GM12892 (cell line): Measurements from ENCODE around the gene PHACTR4.
"Not testable (repeated sequence)": the region's sequence is repeated elsewhere in the genome, so short reads cannot be mapped to it uniquely, and the experiment has no call there.

Experiments
- DNase-seq: peaks from one replicate; pipeline ENCODE4 v3.0.0; 2011; ENCODE audit not compliant: insufficient read length
- FAIRE-seq: peaks from 2 replicates; lab custom pipeline; 2011; peaks lifted over from hg19 to GRCh38; lab: Jason Lieb, UNC
- POLR2A ChIP-seq: IDR thresholded peaks from 2 replicates; pipeline ENCODE4 v1.6.1; 2011; ENCODE audit warnings: low read depth, low read length, control low read depth
- POLR2AphosphoS5 ChIP-seq: IDR thresholded peaks from 2 replicates; pipeline ENCODE4 v1.6.1; 2011; ENCODE audit warnings: low read depth, low read length, control low read depth
- TAF1 ChIP-seq: IDR thresholded peaks from 2 replicates; pipeline ENCODE4 v1.6.1; 2011; ENCODE audit warnings: low read depth, mild to moderate bottlenecking, control low read depth, low read length, borderline replicate concordance

Gene PHACTR4

DNA sequence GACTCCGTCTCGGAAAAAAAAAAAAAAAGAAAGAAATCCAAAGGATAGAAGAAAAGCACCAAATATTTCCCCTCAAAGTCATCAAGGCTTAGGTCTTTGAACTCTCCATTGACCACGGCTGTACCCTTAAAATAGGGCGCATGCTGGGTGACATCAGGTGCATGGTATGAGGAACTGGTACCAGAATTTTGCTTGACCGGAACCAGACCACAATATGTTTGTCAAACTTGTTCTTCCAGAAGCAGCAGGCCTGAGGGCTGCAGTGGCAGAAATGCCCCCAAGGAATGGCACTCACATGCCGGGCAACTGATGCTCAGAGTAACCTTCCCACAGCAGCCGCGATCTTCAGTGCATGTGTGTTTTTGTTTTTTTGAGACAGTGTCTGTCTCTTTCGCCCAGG lies 157.3 kb downstream of the PHACTR4 start:
- FAIRE-seq, result no peak
- no peak for DNase-seq

DNA sequence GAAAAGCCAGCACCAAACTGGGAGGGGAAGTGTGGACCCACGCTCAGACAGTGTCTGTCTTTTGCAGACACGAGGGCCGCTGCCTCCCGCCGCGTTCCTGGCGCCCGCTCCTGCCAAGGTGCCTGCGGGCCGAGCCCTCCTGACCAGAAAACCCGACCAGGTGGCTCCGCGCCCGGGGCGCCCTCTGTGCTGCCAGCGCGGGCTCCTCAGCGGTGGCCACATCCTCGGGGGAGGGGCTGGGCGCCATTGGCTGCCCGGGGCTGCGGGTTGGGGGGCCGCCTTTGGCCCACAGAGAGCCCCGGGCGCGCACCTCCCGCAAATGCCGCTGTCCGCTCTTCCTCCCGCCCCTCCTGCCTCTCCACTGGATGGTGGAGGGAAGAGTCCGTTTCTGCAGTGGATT lies 160.9 kb downstream of the PHACTR4 start:
- TF ChIP-seq POLR2A (no peak), TAF1 (no peak), POLR2AphosphoS5 (no peak)
- FAIRE-seq, result no peak
- no peak for DNase-seq

More for the DNA sequence above, 157.3 kb downstream of the PHACTR4 start:
- TF ChIP-seq TAF1 (no peak), POLR2A (no peak), POLR2AphosphoS5 (no peak)

DNA sequence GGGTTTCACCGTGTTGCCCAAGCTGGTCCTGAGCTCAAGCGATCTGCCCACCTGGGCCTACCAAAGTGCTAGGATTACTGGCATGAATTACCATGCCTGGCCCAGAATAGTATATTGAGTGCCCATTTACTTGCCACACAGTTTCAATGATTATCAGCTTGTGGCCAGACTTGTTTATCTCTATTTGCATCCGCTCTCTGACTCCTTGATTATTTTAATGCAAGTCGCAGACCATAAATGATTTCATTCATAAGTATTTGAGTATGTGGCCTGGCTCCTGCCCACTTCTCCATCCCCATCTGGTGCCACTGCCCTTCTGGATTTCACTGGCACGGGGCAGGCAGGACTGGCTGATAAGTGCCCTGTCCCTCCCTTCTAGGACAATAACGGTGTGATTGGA lies 165.1 kb downstream of the PHACTR4 start:
- DNase-seq (no peak), FAIRE-seq (no peak)
- TF ChIP-seq POLR2A (no peak), TAF1 (no peak), POLR2AphosphoS5 (no peak)

DNA sequence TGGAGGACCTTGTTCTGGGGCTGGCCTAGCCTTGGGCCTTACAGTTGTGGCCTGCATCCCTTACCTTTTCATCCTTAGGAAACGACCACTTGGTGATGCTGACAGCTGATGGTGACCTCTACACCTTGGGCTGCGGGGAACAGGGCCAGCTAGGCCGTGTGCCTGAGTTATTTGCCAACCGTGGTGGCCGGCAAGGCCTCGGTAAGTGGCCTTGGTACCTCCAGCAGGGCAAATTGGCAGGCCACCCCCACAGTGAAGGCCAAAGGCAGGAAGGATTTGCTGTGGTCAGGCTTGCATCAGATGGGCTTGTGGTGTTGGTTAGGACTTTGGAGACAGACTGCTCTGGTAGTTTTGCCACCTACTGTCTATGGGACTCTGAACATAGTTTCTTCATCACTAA lies 165.6 kb downstream of the PHACTR4 start:
- FAIRE-seq (no peak), DNase-seq (no peak)
- no peak for TF ChIP-seq TAF1
- no peak for TF ChIP-seq POLR2A
- TF ChIP-seq POLR2AphosphoS5, result no peak

DNA sequence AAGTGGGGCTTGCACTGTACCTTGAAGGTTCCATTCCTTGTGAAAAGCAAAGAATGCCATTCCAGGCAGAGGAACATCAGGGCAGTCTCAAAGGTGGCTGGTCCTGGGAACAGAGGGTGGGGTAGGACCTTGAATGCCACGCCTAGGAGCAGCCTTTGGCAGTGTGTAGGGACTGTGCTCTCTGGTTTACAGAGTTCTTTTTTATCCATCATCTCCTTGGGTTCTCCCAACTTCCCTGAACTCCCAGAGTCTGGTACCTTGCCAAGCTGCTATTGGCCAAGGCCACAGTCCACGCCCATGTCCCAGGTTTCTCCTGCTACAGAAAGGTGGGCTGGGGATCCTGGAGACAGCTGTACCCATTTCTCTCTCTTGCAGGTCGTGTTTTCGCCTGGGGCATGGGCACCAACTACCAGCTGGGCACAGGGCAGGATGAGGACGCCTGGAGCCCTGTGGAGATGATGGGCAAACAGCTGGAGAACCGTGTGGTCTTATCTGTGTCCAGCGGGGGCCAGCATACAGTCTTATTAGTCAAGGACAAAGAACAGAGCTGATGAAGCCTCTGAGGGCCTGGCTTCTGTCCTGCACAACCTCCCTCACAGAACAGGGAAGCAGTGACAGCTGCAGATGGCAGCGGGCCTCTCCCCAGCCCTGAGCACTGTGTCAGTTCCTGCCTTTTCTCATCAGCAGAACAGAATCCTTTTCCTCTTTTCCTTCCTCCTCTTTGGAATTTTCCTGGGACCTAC lies 168.1 kb downstream of the PHACTR4 start:
- DNase-seq, result no peak
- FAIRE-seq, result no peak
- no peak for TF ChIP-seq TAF1
- no peak for TF ChIP-seq POLR2A
- TF ChIP-seq POLR2AphosphoS5, result no peak

DNA sequence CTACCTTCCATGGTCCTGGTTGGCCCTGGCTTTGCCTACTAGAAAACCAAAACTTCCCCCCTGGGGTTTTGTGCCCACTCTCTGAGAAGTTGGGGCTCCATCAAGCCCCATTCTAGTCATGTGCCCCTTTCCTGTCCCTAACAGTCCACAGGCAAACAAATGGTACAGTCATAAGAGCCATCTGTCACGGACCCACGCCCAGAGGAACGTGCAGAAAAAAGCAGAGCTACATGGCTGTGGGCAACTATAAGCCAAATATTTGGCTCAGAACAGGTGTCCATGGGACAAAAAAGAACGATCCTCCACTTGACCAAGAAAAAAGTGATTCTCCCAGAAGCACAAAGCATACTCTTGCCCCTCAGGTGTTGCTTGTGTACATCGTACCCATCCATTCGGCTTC lies 168.7 kb downstream of the PHACTR4 start:
- FAIRE-seq, result no peak
- no peak for TF ChIP-seq POLR2A
- no peak for TF ChIP-seq POLR2AphosphoS5
- no peak for TF ChIP-seq TAF1
- no peak for DNase-seq

DNA sequence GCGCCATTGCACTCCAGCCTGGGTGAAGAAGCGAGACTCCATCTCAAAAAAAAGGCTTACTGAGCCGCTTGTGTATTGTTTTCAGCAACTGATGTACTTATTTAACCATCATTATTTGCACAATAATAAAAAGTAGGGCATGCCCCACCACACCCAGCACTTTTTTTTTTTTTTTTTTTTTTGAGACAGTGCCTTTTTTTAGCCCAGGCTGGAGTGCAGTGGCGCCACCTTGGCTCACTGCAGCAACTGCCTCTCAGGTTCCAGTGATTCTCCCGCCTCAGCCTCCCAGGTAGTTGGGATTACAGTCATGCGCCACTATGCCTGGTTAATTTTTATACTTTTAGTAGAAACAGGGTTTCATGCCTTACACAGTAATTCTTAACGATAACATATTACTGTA lies 171.1 kb downstream of the PHACTR4 start:
- TF ChIP-seq POLR2AphosphoS5, result no peak
- no peak for TF ChIP-seq POLR2A
- TF ChIP-seq TAF1, result no peak
- no peak for FAIRE-seq
- no peak for DNase-seq

DNA sequence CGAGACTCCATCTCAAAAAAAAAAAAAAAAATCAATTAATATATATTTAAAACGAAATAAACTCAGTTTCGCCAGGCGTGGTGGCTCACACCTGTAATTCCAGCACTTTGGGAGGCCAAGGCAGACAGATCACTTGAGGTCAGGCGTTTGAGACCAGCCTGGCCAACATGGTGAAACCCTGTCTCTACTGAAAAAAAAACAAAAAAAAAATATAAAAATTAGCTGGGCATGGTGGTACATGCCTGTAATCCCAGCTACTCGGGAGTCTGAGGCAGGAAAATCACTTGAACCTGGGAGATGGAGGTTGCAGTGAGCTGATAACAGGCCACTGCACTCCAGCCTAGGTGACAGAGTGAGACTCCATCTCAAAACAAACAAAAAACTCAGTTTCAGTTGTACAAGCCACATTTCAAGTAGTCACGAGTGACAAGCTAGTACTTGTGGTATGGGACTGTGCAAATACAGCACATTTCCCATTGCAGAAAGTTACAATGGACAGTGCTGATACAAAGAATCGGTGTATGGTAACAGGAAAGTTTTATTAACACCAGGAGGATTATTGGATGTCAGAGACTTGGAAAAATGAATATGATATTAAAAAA lies 172.0 kb downstream of the PHACTR4 start:
- DNase-seq, FAIRE-seq: not testable (repeated sequence)

DNA sequence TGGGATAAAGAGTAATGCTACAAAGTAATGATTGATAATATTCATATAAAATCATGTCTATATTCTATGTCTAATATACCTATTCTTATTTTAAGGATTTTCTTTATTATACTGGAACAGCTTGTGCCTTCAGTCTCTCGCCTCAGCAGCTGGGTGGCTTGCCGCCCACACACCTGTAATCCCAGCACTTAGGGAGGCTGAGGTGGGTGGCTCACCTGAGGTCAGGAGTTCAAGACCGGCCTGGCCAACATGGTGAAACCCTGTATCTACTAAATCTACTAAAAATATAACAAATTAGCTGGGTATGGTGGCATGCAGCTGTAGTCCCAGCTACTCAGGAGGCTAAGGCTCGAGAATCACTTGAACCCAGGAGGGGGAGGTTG lies 175.7 kb downstream of the PHACTR4 start:
- no peak for FAIRE-seq
- no peak for DNase-seq
- TF ChIP-seq POLR2AphosphoS5 (no peak), TAF1 (no peak), POLR2A (no peak)

DNA sequence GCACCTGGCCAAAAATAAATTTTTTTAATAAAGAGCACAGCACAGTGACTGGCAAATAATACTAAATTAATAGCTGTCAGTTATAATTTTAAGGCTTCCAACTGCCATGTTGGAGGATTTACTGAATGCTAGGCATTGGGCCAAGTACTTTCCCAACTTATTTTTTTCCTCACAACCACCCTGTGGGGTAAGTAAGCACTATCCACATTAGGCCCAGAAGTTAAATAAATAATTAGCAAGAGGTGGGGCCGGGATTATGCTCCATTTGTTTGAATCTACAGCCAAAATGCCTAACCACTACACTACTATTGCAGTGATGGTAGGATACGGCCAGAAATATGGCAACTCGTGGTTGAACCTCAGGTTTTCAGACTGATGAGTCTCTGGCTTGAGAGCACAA lies 178.8 kb downstream of the PHACTR4 start:
- DNase-seq (no peak), FAIRE-seq (no peak)
- no peak for TF ChIP-seq POLR2A
- no peak for TF ChIP-seq POLR2AphosphoS5
- no peak for TF ChIP-seq TAF1
